ENCODE results near the gene MTIF3. TPM values are rescaled to one million over a fixed set of nuclear protein-coding genes. Genes with fewer than 3 reads are reported as not detected.

The MTIF3 gene
- polyA plus RNA-seq, 1 of the 3 experiments (the other 2 are of a cell fraction) = 29.5 TPM

- no peak for TF ChIP-seq IRF3 (IDR thresholded peaks at IDR 0.05; ENCODE audit: low read depth, low read length)
Observed at GRCh38 chr13:27393101-27393500, 57.3 kb downstream of the MTIF3 start (continued).

GRCh38 chr13:27391471-27391870 lies 58.9 kb downstream of the MTIF3 start:
- Histone ChIP-seq H4K20me1 (ENCODE audit: insufficient read depth) (no peaks in the 10 kb centered on the region), H3K4me3 (ENCODE audit: low read depth in 2 of 2, low read length in 1 of 2) (no peak overlapping the region), H3K27ac (ENCODE audit: low read depth in 2 of 2, low read length in 1 of 2) (no peak overlapping the region), H2AFZ (ENCODE audit: low read depth) (no peak overlapping the region), H3K4me1 (ENCODE audit: control insufficient read depth in 1 of 2, insufficient read depth in 2 of 2, low read depth in 1 of 2, low read length in 1 of 2) (no peaks in the 10 kb centered on the region; a peak in 1 of 4 replicates), H3K27me3 (ENCODE audit: insufficient read depth) (peaks cover 28% of the 10 kb centered on the region; the same call in 1 of the 2 replicates), H3K4me2 (no peak overlapping the region), H3K9me2 (no peaks in the 10 kb centered on the region), H3K36me3 (replicated peaks in 1 of 2; ENCODE audit: control insufficient read depth in 1 of 2, insufficient read depth in 2 of 2, low read length in 1 of 2) (no peaks in the 10 kb centered on the region), H3F3A (replicated peaks; ENCODE audit: insufficient read depth) (no peaks in the 10 kb centered on the region), H3K9ac (no peak overlapping the region), H3K79me2 (ENCODE audit: insufficient read depth) (no peaks in the 10 kb centered on the region), H3K9me3 (no peaks in the 10 kb centered on the region)
- CTCF ChIA-PET = no interaction called here
- DNase-seq = no peak
- POLR2A ChIA-PET = no interaction called here
- TF ChIP-seq EZH2phosphoT487 (IDR thresholded peaks at IDR 0.05; ENCODE audit: borderline replicate concordance, low read depth) = no peak
- TF ChIP-seq RCOR1 (IDR thresholded peaks at IDR 0.05; ENCODE audit: low read length) = no peak
- TF ChIP-seq RFX5 (IDR thresholded peaks at IDR 0.05; ENCODE audit: low read length) = no peak
- WGBS (ENCODE audit: low lambda C conversion rate) = 34% methylated on average over 2 of the region's 2 CpGs

GRCh38 chr13:27389891-27390290 lies 60.5 kb downstream of the MTIF3 start:
- no peaks in the 10 kb centered on the region for H3K36me3 ChIP-seq (replicated peaks in 1 of 2; ENCODE audit: control insufficient read depth in 1 of 2, insufficient read depth in 2 of 2, low read length in 1 of 2)
- no peaks in the 10 kb centered on the region for H4K20me1 ChIP-seq (ENCODE audit: insufficient read depth)
- 78% methylated on average over 7 of the region's 7 CpGs for WGBS (ENCODE audit: low lambda C conversion rate)
- no peak overlapping the region for H3K27ac ChIP-seq (ENCODE audit: low read depth in 2 of 2, low read length in 1 of 2)
- H3K9me2 ChIP-seq = no peaks in the 10 kb centered on the region
- no peaks in the 10 kb centered on the region for H3K79me2 ChIP-seq (ENCODE audit: insufficient read depth)
- H3K4me3 ChIP-seq (ENCODE audit: low read depth in 2 of 2, low read length in 1 of 2) = no peak overlapping the region
- peaks cover 31% of the 10 kb centered on the region for H3K27me3 ChIP-seq (ENCODE audit: insufficient read depth)
- H3K4me2 ChIP-seq = no peak overlapping the region
- no peak overlapping the region for H2AFZ ChIP-seq (ENCODE audit: low read depth)
- POLR2A ChIA-PET = no interaction called here
- H3F3A ChIP-seq (replicated peaks; ENCODE audit: insufficient read depth) = no peaks in the 10 kb centered on the region
- TF ChIP-seq REST (IDR thresholded peaks at IDR 0.05; ENCODE audit: low read depth, low read length) = no peak
- no peak for TF ChIP-seq USF1 (IDR thresholded peaks at IDR 0.05; ENCODE audit: borderline replicate concordance, low read depth)
- no peak for TF ChIP-seq NRF1 (IDR thresholded peaks at IDR 0.05; ENCODE audit: low read depth, low read length)
- no peak overlapping the region for H3K9ac ChIP-seq
- H3K4me1 ChIP-seq (ENCODE audit: control insufficient read depth in 1 of 2, insufficient read depth in 2 of 2, low read depth in 1 of 2, low read length in 1 of 2) = no peaks in the 10 kb centered on the region
- CTCF ChIA-PET = interaction anchor here (1.4 to 2.3 kb wide), 4 partner anchors 10 to 436 kb away, joined by 5 to 11 read pairs (median 9); no protein-coding TSS in a partner anchor
- no peak for DNase-seq
- H3K9me3 ChIP-seq = no peaks in the 10 kb centered on the region
